GM23248 (cell line): Measurements from ENCODE around the gene PGRMC2.

ENCODE experiments used
- EZH2 ChIP-seq: fragments of 200-600 bp; sonication (generic); IDR thresholded peaks from 2 replicates; pipeline ENCODE4 v1.6.1; 2018; ENCODE audit warnings: antibody characterized with exemption, mild to moderate bottlenecking; ENCODE audit not compliant: insufficient read depth, poor library complexity, severe bottlenecking
- EZH2phosphoT487 ChIP-seq: fragments of 200-600 bp; sonication (generic); IDR thresholded peaks from 2 replicates; pipeline ENCODE4 v1.6.1; 2018; ENCODE audit warnings: antibody characterized with exemption, moderate library complexity, mild to moderate bottlenecking, low read depth; ENCODE audit not compliant: insufficient read depth

DNA sequence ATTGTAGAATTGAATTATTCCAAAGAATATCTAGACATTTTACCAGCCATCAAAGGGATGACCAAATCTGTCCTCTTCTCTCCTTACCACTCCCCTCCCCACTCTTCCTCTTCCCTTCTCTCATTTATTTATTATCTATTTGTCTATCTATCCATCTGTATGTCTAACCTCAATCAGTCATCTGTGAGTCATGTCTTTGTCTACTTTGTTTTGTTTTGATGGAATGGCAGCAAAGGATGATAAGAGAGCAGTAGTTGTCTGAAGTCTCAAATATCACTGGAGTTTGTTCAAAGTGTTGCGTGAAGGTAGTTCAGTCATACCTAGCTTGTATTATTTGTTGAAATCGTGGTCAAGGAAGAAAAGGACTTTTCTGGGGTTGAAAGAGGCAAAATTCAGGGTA lies 34.7 kb upstream of the PGRMC2 start:
- no peak for TF ChIP-seq EZH2
- TF ChIP-seq EZH2phosphoT487, result no peak
